ENCODE results near the gene CIBAR2.
A peak's percentile ranks its signal among the peaks of the same experiment; 100 is the strongest.
"Not testable (repeated sequence)": the region's sequence is repeated elsewhere in the genome, so short reads cannot be mapped to it uniquely, and the experiment has no call there.

CIBAR2 gene

GRCh38 chr16:85125570-85126393, 13.5 kb upstream of the CIBAR2 start:
- Mint-ChIP-seq H3K27ac (no peak overlapping the region), H3K4me3 (no peak overlapping the region)

GRCh38 chr16:85124636-85125346, 12.5 kb upstream of the CIBAR2 start:
- H3K36me3 Mint-ChIP-seq: no peaks in the 10 kb centered on the region
- H3K4me1 Mint-ChIP-seq: peaks cover 11% of the 10 kb centered on the region
- no peaks in the 10 kb centered on the region for H3K9me3 Mint-ChIP-seq
- no peak for ATAC-seq
- no peak overlapping the region for H3K4me3 Mint-ChIP-seq
- H3K27ac Mint-ChIP-seq: no peak overlapping the region
- no peaks in the 10 kb centered on the region for H3K27me3 Mint-ChIP-seq

More at GRCh38 chr16:85125570-85126393, 13.5 kb upstream of the CIBAR2 start:
- Mint-ChIP-seq H3K9me3 (no peaks in the 10 kb centered on the region), H3K4me1 (peaks cover 11% of the 10 kb centered on the region), H3K27me3 (no peaks in the 10 kb centered on the region), H3K36me3 (no peaks in the 10 kb centered on the region)
- ATAC-seq: peak; percentile 9

GRCh38 chr16:85123891-85124635, 11.8 kb upstream of the CIBAR2 start:
- Mint-ChIP-seq H3K27me3 (no peaks in the 10 kb centered on the region), H3K27ac (no peak overlapping the region), H3K36me3 (no peaks in the 10 kb centered on the region), H3K4me1 (peaks cover 11% of the 10 kb centered on the region), H3K9me3 (no peaks in the 10 kb centered on the region), H3K4me3 (no peak overlapping the region)
- ATAC-seq: no peak

GRCh38 chr16:85123441-85123840, 11.2 kb upstream of the CIBAR2 start:
- H3K36me3 Mint-ChIP-seq, H3K9me3 Mint-ChIP-seq, H3K27ac Mint-ChIP-seq: not testable (repeated sequence)

GRCh38 chr16:85120006-85120340, 7.7 kb upstream of the CIBAR2 start:
- no peaks in the 10 kb centered on the region for H3K27me3 Mint-ChIP-seq
- H3K27ac Mint-ChIP-seq: no peak overlapping the region
- peaks cover 4% of the 10 kb centered on the region for H3K9me3 Mint-ChIP-seq

More at GRCh38 chr16:85123441-85123840, 11.2 kb upstream of the CIBAR2 start:
- not testable (repeated sequence) for ATAC-seq, H3K27me3 Mint-ChIP-seq, H3K4me3 Mint-ChIP-seq
- peaks cover 11% of the 10 kb centered on the region for H3K4me1 Mint-ChIP-seq

GRCh38 chr16:85117418-85117817, 5.1 kb upstream of the CIBAR2 start:
- no peak for ATAC-seq
- H3K27ac Mint-ChIP-seq: no peak overlapping the region
- H3K9me3 Mint-ChIP-seq: peaks cover 4% of the 10 kb centered on the region
- H3K36me3 Mint-ChIP-seq: no peaks in the 10 kb centered on the region
- peaks cover 7% of the 10 kb centered on the region for H3K4me1 Mint-ChIP-seq
- H3K4me3 Mint-ChIP-seq: no peak overlapping the region
- no peaks in the 10 kb centered on the region for H3K27me3 Mint-ChIP-seq

More at GRCh38 chr16:85120006-85120340, 7.7 kb upstream of the CIBAR2 start:
- no peak for ATAC-seq
- no peak overlapping the region for H3K4me3 Mint-ChIP-seq
- H3K4me1 Mint-ChIP-seq: peaks cover 3% of the 10 kb centered on the region
- H3K36me3 Mint-ChIP-seq: no peaks in the 10 kb centered on the region

- H3K9me3 Mint-ChIP-seq: peaks cover 4% of the 10 kb centered on the region
- peak; percentile 77 for ATAC-seq
Measured at GRCh38 chr16:85114909-85115567, 2.8 kb upstream of the CIBAR2 start.

GRCh38 chr16:85113913-85114312, 1.6 kb upstream of the CIBAR2 start:
- no peak for ATAC-seq
- no peaks in the 10 kb centered on the region for H3K27me3 Mint-ChIP-seq
- no peak overlapping the region for H3K27ac Mint-ChIP-seq
- no peaks in the 10 kb centered on the region for H3K36me3 Mint-ChIP-seq
- H3K4me3 Mint-ChIP-seq: no peak overlapping the region
- H3K4me1 Mint-ChIP-seq: peaks cover 7% of the 10 kb centered on the region
- peaks cover 4% of the 10 kb centered on the region for H3K9me3 Mint-ChIP-seq

More at GRCh38 chr16:85114909-85115567, 2.8 kb upstream of the CIBAR2 start:
- H3K4me1 Mint-ChIP-seq: peaks cover 7% of the 10 kb centered on the region
- no peaks in the 10 kb centered on the region for H3K27me3 Mint-ChIP-seq
- H3K36me3 Mint-ChIP-seq: no peaks in the 10 kb centered on the region
- H3K27ac Mint-ChIP-seq: peak overlapping the region; percentile 66
- H3K4me3 Mint-ChIP-seq: peak overlapping the region; percentile 67

- Mint-ChIP-seq H3K27me3 (no peaks in the 10 kb centered on the region), H3K27ac (no peak overlapping the region), H3K4me1 (peaks cover 7% of the 10 kb centered on the region), H3K4me3 (no peak overlapping the region), H3K36me3 (no peaks in the 10 kb centered on the region), H3K9me3 (peaks cover 4% of the 10 kb centered on the region)
- no peak for ATAC-seq
Measured at GRCh38 chr16:85113168-85113733, 979 bp upstream of the CIBAR2 start.

- H3K4me3 Mint-ChIP-seq: no peak overlapping the region
- H3K36me3 Mint-ChIP-seq: no peaks in the 10 kb centered on the region
- no peak for ATAC-seq
- peaks cover 7% of the 10 kb centered on the region for H3K4me1 Mint-ChIP-seq
- H3K9me3 Mint-ChIP-seq: no peaks in the 10 kb centered on the region
- no peak overlapping the region for H3K27ac Mint-ChIP-seq
- no peaks in the 10 kb centered on the region for H3K27me3 Mint-ChIP-seq
Measured at GRCh38 chr16:85111184-85111583, 1.1 kb downstream of the CIBAR2 start.

- Mint-ChIP-seq H3K36me3 (no peaks in the 10 kb centered on the region), H3K27ac (no peak overlapping the region), H3K27me3 (no peaks in the 10 kb centered on the region), H3K4me3 (no peak overlapping the region), H3K9me3 (no peaks in the 10 kb centered on the region), H3K4me1 (peaks cover 8% of the 10 kb centered on the region)
- no peak for ATAC-seq
Measured at GRCh38 chr16:85110105-85110504, 2.2 kb downstream of the CIBAR2 start.

- Mint-ChIP-seq H3K4me3 (no peak overlapping the region), H3K9me3 (no peaks in the 10 kb centered on the region), H3K27ac (no peak overlapping the region), H3K27me3 (no peaks in the 10 kb centered on the region), H3K36me3 (no peaks in the 10 kb centered on the region), H3K4me1 (peaks cover 18% of the 10 kb centered on the region)
- no peak for ATAC-seq
Measured at GRCh38 chr16:85107532-85107931, 4.7 kb downstream of the CIBAR2 start.

GRCh38 chr16:85107083-85107482, 5.2 kb downstream of the CIBAR2 start:
- Mint-ChIP-seq H3K4me3 (no peak overlapping the region), H3K36me3 (no peaks in the 10 kb centered on the region), H3K9me3 (no peaks in the 10 kb centered on the region), H3K4me1 (peaks cover 18% of the 10 kb centered on the region), H3K27me3 (no peaks in the 10 kb centered on the region), H3K27ac (no peak overlapping the region)
- no peak for ATAC-seq

GRCh38 chr16:85105475-85105874, 6.8 kb downstream of the CIBAR2 start:
- no peaks in the 10 kb centered on the region for H3K9me3 Mint-ChIP-seq
- no peaks in the 10 kb centered on the region for H3K27me3 Mint-ChIP-seq
- peaks cover 18% of the 10 kb centered on the region for H3K4me1 Mint-ChIP-seq
- ATAC-seq: no peak
- no peak overlapping the region for H3K27ac Mint-ChIP-seq
- H3K4me3 Mint-ChIP-seq: no peak overlapping the region
- no peaks in the 10 kb centered on the region for H3K36me3 Mint-ChIP-seq

All from stimulated activated memory B cell treated with anti-CD40 and anti-IgM and Interleukin-4, amounts not matched to agents 10 μg/mL and 1 μg/mL and 100 μg/mL, for 72 hours (primary cell).